ENCODE data around the gene TNFAIP8.

Gene TNFAIP8

DNA sequence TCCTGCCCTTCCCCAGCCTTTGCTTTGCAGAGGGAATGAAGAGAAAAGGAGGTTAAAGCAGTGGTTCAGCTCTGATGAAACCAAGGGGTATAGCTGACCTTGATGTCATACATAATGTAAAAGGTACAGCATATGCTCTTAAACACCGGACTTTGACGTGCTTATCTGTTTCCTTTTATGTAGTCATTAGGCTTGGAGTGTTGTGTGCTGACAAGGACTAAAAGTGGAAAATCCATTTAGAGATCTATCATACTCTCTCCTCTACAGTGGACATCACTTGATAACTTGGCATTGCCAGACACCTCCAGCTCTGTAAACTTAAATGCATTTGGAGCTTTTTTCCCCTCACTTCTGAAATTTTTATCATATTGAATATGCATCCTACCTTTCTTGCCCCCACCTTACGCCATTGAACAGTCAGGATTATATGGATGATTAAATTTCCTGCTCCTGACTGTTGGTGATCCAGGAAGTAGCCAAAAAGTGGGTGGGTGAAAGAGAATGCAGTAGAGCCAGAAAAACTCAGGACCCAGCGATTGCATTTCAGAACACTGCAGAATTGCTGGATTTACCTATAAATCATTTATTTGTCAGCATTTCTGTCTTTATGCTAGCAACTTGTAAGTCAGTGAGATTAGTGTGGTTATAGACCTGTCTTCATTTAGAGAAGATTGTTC lies 4.1 kb downstream of the TNFAIP8 start:
- TF ChIP-seq, protein P1, sequence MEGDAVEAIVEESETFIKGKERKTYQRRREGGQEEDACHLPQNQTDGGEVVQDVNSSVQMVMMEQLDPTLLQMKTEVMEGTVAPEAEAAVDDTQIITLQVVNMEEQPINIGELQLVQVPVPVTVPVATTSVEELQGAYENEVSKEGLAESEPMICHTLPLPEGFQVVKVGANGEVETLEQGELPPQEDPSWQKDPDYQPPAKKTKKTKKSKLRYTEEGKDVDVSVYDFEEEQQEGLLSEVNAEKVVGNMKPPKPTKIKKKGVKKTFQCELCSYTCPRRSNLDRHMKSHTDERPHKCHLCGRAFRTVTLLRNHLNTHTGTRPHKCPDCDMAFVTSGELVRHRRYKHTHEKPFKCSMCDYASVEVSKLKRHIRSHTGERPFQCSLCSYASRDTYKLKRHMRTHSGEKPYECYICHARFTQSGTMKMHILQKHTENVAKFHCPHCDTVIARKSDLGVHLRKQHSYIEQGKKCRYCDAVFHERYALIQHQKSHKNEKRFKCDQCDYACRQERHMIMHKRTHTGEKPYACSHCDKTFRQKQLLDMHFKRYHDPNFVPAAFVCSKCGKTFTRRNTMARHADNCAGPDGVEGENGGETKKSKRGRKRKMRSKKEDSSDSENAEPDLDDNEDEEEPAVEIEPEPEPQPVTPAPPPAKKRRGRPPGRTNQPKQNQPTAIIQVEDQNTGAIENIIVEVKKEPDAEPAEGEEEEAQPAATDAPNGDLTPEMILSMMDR (IDR thresholded peaks at IDR 0.05; ENCODE audit: insufficient read depth, low read length, missing control alignments), result no peak
- no peak overlapping the region for H3K4me3 ChIP-seq (ENCODE audit: low read depth, low read length)
- no peak for DNase-seq (ENCODE audit: low read depth, low spot score)
- CTCF ChIA-PET, result interaction anchor here (0.6 to 1.8 kb wide), 5 partner anchors 9 to 52 kb away, joined by 3 to 5 read pairs (median 3); no protein-coding TSS in a partner anchor
- POLR2A ChIA-PET, result interaction anchor here (0.7 kb wide), 1 partner anchor 11 kb away, joined by 3 read pairs; no protein-coding TSS in a partner anchor

DNA sequence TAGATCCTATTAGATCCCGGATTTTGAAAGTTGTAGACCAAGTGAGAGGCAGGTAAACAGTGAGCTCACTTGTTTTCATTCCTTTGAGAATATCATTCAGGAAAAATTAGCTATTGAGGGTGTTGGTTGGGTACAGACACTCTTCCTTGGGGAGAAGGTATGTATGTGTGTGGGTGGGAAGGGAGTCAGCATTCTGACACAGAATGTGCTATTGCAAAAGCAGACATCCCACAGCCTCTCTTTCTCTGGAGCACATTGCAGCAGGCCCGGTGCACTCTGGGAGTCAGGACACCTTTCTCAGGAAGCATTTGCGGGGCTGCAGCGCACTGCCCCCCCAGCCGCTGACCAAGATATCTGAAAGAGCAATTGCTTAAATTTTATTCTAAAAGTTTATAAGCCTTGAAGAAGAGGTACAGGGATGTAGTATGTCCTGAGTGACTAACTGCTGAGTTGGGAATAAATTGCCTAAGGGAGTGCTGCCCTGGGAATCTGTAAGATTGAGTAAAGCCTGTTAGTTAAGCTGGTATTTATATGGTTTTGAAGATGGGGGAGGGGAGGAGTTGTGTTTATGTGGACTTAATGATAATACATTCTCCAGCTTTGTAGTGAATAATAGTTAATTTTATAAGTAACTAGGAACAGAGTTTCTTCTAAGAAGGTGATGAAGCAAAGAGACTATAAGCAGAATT lies 5.2 kb downstream of the TNFAIP8 start:
- H3K4me3 ChIP-seq (ENCODE audit: low read depth, low read length), result no peak overlapping the region
- ChIA-PET POLR2A (interaction anchor here (0.6 to 0.7 kb wide), 2 partner anchors 10 to 19 kb away, joined by 3 read pairs; no protein-coding TSS in a partner anchor), CTCF (interaction anchor here (1.4 to 2.0 kb wide), 4 partner anchors 13 to 373 kb away, joined by 3 to 6 read pairs (median 6); partner anchors contain the start of gene DTWD2)
- TF ChIP-seq, protein P1 (IDR thresholded peaks at IDR 0.05; ENCODE audit: insufficient read depth, low read length, missing control alignments), result no peak
- DNase-seq (ENCODE audit: low read depth, low spot score), result no peak

DNA sequence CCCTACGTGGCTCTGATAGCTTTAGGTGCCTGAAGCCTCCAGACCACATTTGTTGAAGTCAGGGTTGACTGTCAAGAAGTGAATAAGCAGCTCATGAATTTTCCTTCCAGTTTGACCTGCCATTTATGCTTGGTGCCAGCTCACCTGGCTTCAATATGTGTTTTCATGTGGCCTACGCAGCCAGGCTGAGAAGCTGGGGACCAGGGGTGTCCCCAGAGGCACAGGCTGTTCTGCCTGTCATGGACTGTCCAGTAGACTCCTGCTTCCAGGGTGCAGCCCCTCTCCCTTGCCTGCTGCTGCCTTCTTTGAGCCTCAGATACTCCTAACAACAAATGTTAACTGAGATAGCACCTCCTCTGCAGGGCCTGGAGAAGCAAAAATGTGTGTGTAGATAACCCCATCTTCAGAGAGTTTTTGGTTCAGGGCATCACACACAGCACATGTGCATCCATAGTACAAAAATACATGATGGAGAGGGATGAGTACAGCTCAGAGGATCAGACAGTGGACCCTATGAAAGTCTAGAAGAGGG lies 5.8 kb downstream of the TNFAIP8 start:
- CTCF ChIA-PET, result interaction anchor here (0.9 to 2.0 kb wide), 5 partner anchors 9 to 373 kb away, joined by 3 to 6 read pairs (median 5); partner anchors contain the start of gene DTWD2
- H3K4me3 ChIP-seq (ENCODE audit: low read depth, low read length), result no peak overlapping the region
- no peak for DNase-seq (ENCODE audit: low read depth, low spot score)
- POLR2A ChIA-PET, result no interaction called here
- TF ChIP-seq, protein P1 (IDR thresholded peaks at IDR 0.05; ENCODE audit: insufficient read depth, low read length, missing control alignments), result no peak

DNA sequence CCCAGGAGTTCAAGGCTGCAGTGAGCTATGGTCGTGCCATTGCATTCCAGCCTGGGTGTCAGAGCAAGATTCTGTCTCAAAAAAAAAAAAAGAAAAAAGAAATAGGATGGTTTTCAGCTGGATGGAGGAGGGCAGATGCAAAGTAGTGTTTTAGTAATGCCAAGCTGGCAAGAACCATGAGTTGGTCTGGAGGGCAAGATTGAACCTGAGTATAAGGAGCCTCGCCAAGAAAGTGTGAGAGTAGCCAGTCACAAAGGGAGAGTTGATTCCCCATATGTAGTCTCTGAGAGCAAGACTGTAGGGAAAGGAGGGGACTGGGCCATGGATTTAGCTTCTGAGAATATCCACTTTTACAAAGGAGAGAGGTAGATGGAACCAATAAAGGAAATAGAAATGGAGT lies 6.9 kb downstream of the TNFAIP8 start:
- ChIA-PET POLR2A (interaction anchor here (1.1 kb wide), 1 partner anchor 94 kb away, joined by 3 read pairs; no protein-coding TSS in a partner anchor), CTCF (interaction anchor here (0.9 to 2.0 kb wide), 3 partner anchors 8 to 374 kb away, joined by 3 to 6 read pairs (median 3); partner anchors contain the start of gene DTWD2)
- no peak overlapping the region for H3K4me3 ChIP-seq (ENCODE audit: low read depth, low read length)
- DNase-seq (ENCODE audit: low read depth, low spot score), result no peak
- TF ChIP-seq, protein P1 (IDR thresholded peaks at IDR 0.05; ENCODE audit: insufficient read depth, low read length, missing control alignments), result no peak

DNA sequence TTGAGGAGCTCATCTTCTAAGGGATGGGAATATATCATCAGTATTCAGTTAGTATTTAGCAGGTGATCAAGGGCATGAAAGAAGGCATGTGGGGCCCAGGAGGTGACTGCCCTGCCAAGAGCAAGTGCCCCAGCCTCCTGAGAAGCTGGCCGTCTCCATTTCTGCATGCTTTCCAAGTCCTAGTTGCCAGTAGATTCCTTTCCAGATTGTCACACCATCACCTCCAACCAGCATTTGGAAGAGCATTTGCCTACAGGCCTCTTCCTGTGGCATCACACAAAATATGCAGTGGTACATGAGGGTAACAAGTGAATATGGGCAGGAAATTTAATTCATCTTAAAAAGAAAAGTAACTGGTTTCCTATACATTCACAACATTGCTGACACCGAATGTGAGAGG lies 7.5 kb downstream of the TNFAIP8 start:
- no peak overlapping the region for H3K4me3 ChIP-seq (ENCODE audit: low read depth, low read length)
- DNase-seq (ENCODE audit: low read depth, low spot score), result no peak
- CTCF ChIA-PET, result interaction anchor here (0.8 to 2.0 kb wide), 2 partner anchors 49 to 375 kb away, joined by 3 to 6 read pairs; partner anchors contain the start of gene DTWD2
- POLR2A ChIA-PET, result interaction anchor here (1.1 kb wide), 1 partner anchor 95 kb away, joined by 3 read pairs; no protein-coding TSS in a partner anchor
- TF ChIP-seq, protein P1 (IDR thresholded peaks at IDR 0.05; ENCODE audit: insufficient read depth, low read length, missing control alignments), result no peak
